Activated T-cell treated with anti-CD3 and anti-CD28 coated beads, Interleukin-2, amount 50 U/mL, for 72 hours (primary cell): Measurements from ENCODE around the gene PTRH1. TPM values are rescaled to one million over a fixed set of nuclear protein-coding genes. Genes with fewer than 3 reads are reported as not detected.

Source experiments
- ATAC-seq, 2 donors: fragments of 150-1000 bp; cut with Tn5 transposase; replicated peaks in 1 of 2; 2 replicates each; pipeline ENCODE4 v1.10.0; 2021; ENCODE audit warnings: moderate library complexity in 2 of 2, mild to moderate bottlenecking in 1 of 2
- DNase-seq, 2 donors: peaks; one replicate each; pipeline ENCODE4 v3.0.0; 2021 to 2022; ENCODE audit warnings: mixed read lengths in 1 of 2
- H3K27ac Mint-ChIP-seq: one replicate; pipeline ENCODE4 v1.8.0; 2022; ENCODE audit warnings: mild to moderate bottlenecking, moderate library complexity, mixed read lengths
- H3K27me3 Mint-ChIP-seq: one replicate; pipeline ENCODE4 v1.8.0; 2022; ENCODE audit warnings: low read depth, mixed read lengths
- H3K36me3 Mint-ChIP-seq, 2 donors: one replicate each; pipeline ENCODE4 v1.8.0; 2022; ENCODE audit warnings: mixed read lengths in 2 of 2, mild to moderate bottlenecking in 1 of 2; ENCODE audit not compliant: insufficient read depth in 2 of 2
- H3K4me1 Mint-ChIP-seq: one replicate; pipeline ENCODE4 v1.8.0; 2022; ENCODE audit warnings: low read depth, mixed read lengths
- H3K4me3 Mint-ChIP-seq, 2 donors: one replicate each; pipeline ENCODE4 v1.8.0; 2022; ENCODE audit warnings: mild to moderate bottlenecking in 2 of 2, mixed read lengths in 2 of 2, moderate library complexity in 2 of 2
- H3K9me3 Mint-ChIP-seq, 2 donors: one replicate each; pipeline ENCODE4 v1.8.0; 2022; ENCODE audit warnings: mixed read lengths in 2 of 2
- total RNA-seq, 2 donors: library from RNA; stranded (reverse); gene quantifications; one replicate each; pipeline ENCODE4 v1.2.3, GENCODE V29; 2022

Gene PTRH1
- total RNA-seq, 2 donors from 2014 or later = 8.0 to 9.2 TPM

- ATAC-seq (no peak), DNase-seq (no peak)
- no peaks in the 10 kb centered on the region for H3K36me3 Mint-ChIP-seq
- H3K4me3 Mint-ChIP-seq = no peak overlapping the region
- no peaks in the 10 kb centered on the region for H3K4me1 Mint-ChIP-seq
- no peaks in the 10 kb centered on the region for H3K27me3 Mint-ChIP-seq
- H3K27ac Mint-ChIP-seq = no peak overlapping the region
- no peaks in the 10 kb centered on the region for H3K9me3 Mint-ChIP-seq
Measured at GRCh38 chr9:127693143-127693542, 22.3 kb downstream of the PTRH1 start.

GRCh38 chr9:127692071-127692470, 23.4 kb downstream of the PTRH1 start:
- Mint-ChIP-seq H3K27me3 (no peaks in the 10 kb centered on the region), H3K4me3 (no peak overlapping the region)

GRCh38 chr9:127690735-127691134, 24.7 kb downstream of the PTRH1 start:
- no peaks in the 10 kb centered on the region for H3K4me1 Mint-ChIP-seq
- no peaks in the 10 kb centered on the region for H3K27me3 Mint-ChIP-seq
- no peak overlapping the region for H3K4me3 Mint-ChIP-seq
- DNase-seq (no peak), ATAC-seq (no peak)
- no peaks in the 10 kb centered on the region for H3K9me3 Mint-ChIP-seq
- H3K36me3 Mint-ChIP-seq = no peaks in the 10 kb centered on the region
- H3K27ac Mint-ChIP-seq = no peak overlapping the region

More at GRCh38 chr9:127692071-127692470, 23.4 kb downstream of the PTRH1 start:
- Mint-ChIP-seq H3K9me3 (no peaks in the 10 kb centered on the region), H3K27ac (no peak overlapping the region), H3K4me1 (no peaks in the 10 kb centered on the region), H3K36me3 (no peaks in the 10 kb centered on the region)
- ATAC-seq = no peak
- no peak for DNase-seq

GRCh38 chr9:127689329-127690000, 26.0 kb downstream of the PTRH1 start:
- H3K4me1 Mint-ChIP-seq = no peaks in the 10 kb centered on the region
- no peak for ATAC-seq
- H3K27me3 Mint-ChIP-seq = no peaks in the 10 kb centered on the region

GRCh38 chr9:127686461-127687393, 28.7 kb downstream of the PTRH1 start:
- Mint-ChIP-seq H3K27ac (no peak overlapping the region), H3K4me1 (no peaks in the 10 kb centered on the region), H3K4me3 (no peak overlapping the region), H3K36me3 (no peaks in the 10 kb centered on the region), H3K9me3 (no peaks in the 10 kb centered on the region), H3K27me3 (no peaks in the 10 kb centered on the region)
- DNase-seq (no peak), ATAC-seq (no peak)

More at GRCh38 chr9:127689329-127690000, 26.0 kb downstream of the PTRH1 start:
- Mint-ChIP-seq H3K9me3 (no peaks in the 10 kb centered on the region), H3K4me3 (no peak overlapping the region), H3K27ac (no peak overlapping the region), H3K36me3 (no peaks in the 10 kb centered on the region)
- DNase-seq = no peak

GRCh38 chr9:127684576-127684975, 30.9 kb downstream of the PTRH1 start:
- Mint-ChIP-seq H3K4me3 (no peak overlapping the region), H3K9me3 (no peaks in the 10 kb centered on the region), H3K27me3 (no peaks in the 10 kb centered on the region), H3K4me1 (no peaks in the 10 kb centered on the region), H3K36me3 (peaks cover 0 to 1% of the 10 kb centered on the region in 2 donors), H3K27ac (no peak overlapping the region)
- DNase-seq (no peak), ATAC-seq (no peak)

- Mint-ChIP-seq H3K4me1 (no peaks in the 10 kb centered on the region), H3K36me3 (peaks cover 0 to 1% of the 10 kb centered on the region in 2 donors), H3K27me3 (no peaks in the 10 kb centered on the region), H3K9me3 (no peaks in the 10 kb centered on the region), H3K4me3 (no peak overlapping the region), H3K27ac (no peak overlapping the region)
- ATAC-seq (no peak), DNase-seq (no peak)
Measured at GRCh38 chr9:127683723-127684122, 31.7 kb downstream of the PTRH1 start.

GRCh38 chr9:127682351-127683136, 32.9 kb downstream of the PTRH1 start:
- H3K4me3 Mint-ChIP-seq = no peak overlapping the region
- no peak for ATAC-seq
- peaks cover 0 to 1% of the 10 kb centered on the region in 2 donors for H3K36me3 Mint-ChIP-seq
- H3K4me1 Mint-ChIP-seq = no peaks in the 10 kb centered on the region
- no peaks in the 10 kb centered on the region for H3K27me3 Mint-ChIP-seq
- H3K27ac Mint-ChIP-seq = no peak overlapping the region
- H3K9me3 Mint-ChIP-seq = no peaks in the 10 kb centered on the region
- no peak for DNase-seq

- Mint-ChIP-seq H3K36me3 (peaks cover 0 to 1% of the 10 kb centered on the region in 2 donors), H3K4me1 (no peaks in the 10 kb centered on the region), H3K27ac (no peak overlapping the region), H3K9me3 (no peaks in the 10 kb centered on the region), H3K4me3 (no peak overlapping the region), H3K27me3 (no peaks in the 10 kb centered on the region)
- DNase-seq (no peak), ATAC-seq (no peak)
Measured at GRCh38 chr9:127680846-127681245, 34.6 kb downstream of the PTRH1 start.

GRCh38 chr9:127680226-127680625, 35.2 kb downstream of the PTRH1 start:
- no peak for ATAC-seq
- no peak overlapping the region for H3K27ac Mint-ChIP-seq
- H3K27me3 Mint-ChIP-seq = no peaks in the 10 kb centered on the region
- no peak overlapping the region for H3K4me3 Mint-ChIP-seq
- DNase-seq = no peak
- H3K4me1 Mint-ChIP-seq = no peaks in the 10 kb centered on the region
- H3K9me3 Mint-ChIP-seq = no peaks in the 10 kb centered on the region
- peaks cover 0 to 1% of the 10 kb centered on the region in 2 donors for H3K36me3 Mint-ChIP-seq

GRCh38 chr9:127679506-127679905, 36.0 kb downstream of the PTRH1 start:
- Mint-ChIP-seq H3K27ac (no peak overlapping the region), H3K4me3 (no peak overlapping the region), H3K36me3 (peaks cover 0 to 1% of the 10 kb centered on the region in 2 donors), H3K4me1 (no peaks in the 10 kb centered on the region), H3K27me3 (no peaks in the 10 kb centered on the region), H3K9me3 (no peaks in the 10 kb centered on the region)
- ATAC-seq (no peak), DNase-seq (no peak)

GRCh38 chr9:127676638-127677037, 38.8 kb downstream of the PTRH1 start:
- Mint-ChIP-seq H3K27me3 (no peaks in the 10 kb centered on the region), H3K27ac (no peak overlapping the region), H3K4me1 (no peaks in the 10 kb centered on the region), H3K36me3 (peaks cover 0 to 1% of the 10 kb centered on the region in 2 donors), H3K4me3 (no peak overlapping the region), H3K9me3 (no peaks in the 10 kb centered on the region)
- no peak for DNase-seq
- no peak for ATAC-seq

- H3K4me1 Mint-ChIP-seq = no peaks in the 10 kb centered on the region
- ATAC-seq = no peak
- no peak overlapping the region for H3K4me3 Mint-ChIP-seq
Measured at GRCh38 chr9:127673234-127673633, 42.2 kb downstream of the PTRH1 start.

More at GRCh38 chr9:127673234-127673633, 42.2 kb downstream of the PTRH1 start:
- Mint-ChIP-seq H3K36me3 (no peaks in the 10 kb centered on the region), H3K27ac (no peak overlapping the region), H3K27me3 (no peaks in the 10 kb centered on the region), H3K9me3 (no peaks in the 10 kb centered on the region)
- no peak for DNase-seq
